ENCODE results near the gene FAM184B.

DNA sequence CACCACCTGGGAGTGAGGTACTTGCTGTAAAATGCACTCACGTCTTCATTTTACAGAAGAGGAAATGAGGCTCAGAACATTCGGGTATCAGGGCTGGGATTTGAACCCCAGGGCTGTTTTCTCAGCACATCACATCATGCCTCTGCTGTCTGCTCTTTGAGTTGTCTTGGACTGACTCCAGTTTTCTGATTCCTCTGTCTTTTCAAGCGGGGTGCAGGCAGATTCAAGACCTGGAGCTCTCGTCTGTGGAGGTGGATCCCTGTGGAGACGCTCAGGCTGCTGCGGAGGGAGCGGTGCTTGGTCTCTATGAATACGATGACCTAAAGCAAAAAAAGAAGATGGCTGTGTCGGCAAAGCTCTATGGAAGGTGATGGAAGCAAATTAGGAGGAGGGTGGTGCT is 198.1 kb downstream of the FAM184B start:
- TF ChIP-seq, protein P1, sequence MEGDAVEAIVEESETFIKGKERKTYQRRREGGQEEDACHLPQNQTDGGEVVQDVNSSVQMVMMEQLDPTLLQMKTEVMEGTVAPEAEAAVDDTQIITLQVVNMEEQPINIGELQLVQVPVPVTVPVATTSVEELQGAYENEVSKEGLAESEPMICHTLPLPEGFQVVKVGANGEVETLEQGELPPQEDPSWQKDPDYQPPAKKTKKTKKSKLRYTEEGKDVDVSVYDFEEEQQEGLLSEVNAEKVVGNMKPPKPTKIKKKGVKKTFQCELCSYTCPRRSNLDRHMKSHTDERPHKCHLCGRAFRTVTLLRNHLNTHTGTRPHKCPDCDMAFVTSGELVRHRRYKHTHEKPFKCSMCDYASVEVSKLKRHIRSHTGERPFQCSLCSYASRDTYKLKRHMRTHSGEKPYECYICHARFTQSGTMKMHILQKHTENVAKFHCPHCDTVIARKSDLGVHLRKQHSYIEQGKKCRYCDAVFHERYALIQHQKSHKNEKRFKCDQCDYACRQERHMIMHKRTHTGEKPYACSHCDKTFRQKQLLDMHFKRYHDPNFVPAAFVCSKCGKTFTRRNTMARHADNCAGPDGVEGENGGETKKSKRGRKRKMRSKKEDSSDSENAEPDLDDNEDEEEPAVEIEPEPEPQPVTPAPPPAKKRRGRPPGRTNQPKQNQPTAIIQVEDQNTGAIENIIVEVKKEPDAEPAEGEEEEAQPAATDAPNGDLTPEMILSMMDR (IDR thresholded peaks at IDR 0.05; ENCODE audit: low read length) = no peak
- no peak for TF ChIP-seq EZH2 (optimal IDR thresholded peaks at IDR 0.05; ENCODE audit: low read depth, low read length)
